ENCODE results near the gene CCDC60.

CCDC60 gene

DNA sequence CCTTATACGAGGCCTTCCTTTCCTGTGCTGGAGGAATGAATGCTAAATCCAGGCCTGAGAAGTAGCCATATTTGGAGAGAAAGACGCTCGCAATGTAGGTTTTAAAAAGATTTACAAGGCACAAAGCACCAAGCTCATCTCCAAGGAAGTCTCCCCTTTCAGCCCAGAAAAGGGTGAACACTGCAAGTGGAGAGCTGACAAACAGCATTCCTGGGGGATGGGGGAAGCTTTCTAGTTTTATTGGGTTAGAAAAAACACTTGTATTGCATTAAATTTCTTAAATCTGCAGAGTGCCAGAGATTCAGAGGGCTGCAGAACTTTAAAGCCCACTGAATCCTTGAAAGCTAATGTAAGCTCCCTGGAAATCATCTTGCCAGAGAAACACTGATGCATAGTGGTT lies 34.6 kb downstream of the CCDC60 start:
- TF ChIP-seq, protein P1, sequence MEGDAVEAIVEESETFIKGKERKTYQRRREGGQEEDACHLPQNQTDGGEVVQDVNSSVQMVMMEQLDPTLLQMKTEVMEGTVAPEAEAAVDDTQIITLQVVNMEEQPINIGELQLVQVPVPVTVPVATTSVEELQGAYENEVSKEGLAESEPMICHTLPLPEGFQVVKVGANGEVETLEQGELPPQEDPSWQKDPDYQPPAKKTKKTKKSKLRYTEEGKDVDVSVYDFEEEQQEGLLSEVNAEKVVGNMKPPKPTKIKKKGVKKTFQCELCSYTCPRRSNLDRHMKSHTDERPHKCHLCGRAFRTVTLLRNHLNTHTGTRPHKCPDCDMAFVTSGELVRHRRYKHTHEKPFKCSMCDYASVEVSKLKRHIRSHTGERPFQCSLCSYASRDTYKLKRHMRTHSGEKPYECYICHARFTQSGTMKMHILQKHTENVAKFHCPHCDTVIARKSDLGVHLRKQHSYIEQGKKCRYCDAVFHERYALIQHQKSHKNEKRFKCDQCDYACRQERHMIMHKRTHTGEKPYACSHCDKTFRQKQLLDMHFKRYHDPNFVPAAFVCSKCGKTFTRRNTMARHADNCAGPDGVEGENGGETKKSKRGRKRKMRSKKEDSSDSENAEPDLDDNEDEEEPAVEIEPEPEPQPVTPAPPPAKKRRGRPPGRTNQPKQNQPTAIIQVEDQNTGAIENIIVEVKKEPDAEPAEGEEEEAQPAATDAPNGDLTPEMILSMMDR (IDR thresholded peaks at IDR 0.05; ENCODE audit: low read depth, low read length): no peak
- H3K4me3 ChIP-seq (ENCODE audit: low read depth, low read length): no peak overlapping the region
- in situ Hi-C loops (cut with HindIII; ENCODE audit: low sequenced_read_pairs): no loop called here
- no peak for DNase-seq (ENCODE audit: low read depth, low spot score)

DNA sequence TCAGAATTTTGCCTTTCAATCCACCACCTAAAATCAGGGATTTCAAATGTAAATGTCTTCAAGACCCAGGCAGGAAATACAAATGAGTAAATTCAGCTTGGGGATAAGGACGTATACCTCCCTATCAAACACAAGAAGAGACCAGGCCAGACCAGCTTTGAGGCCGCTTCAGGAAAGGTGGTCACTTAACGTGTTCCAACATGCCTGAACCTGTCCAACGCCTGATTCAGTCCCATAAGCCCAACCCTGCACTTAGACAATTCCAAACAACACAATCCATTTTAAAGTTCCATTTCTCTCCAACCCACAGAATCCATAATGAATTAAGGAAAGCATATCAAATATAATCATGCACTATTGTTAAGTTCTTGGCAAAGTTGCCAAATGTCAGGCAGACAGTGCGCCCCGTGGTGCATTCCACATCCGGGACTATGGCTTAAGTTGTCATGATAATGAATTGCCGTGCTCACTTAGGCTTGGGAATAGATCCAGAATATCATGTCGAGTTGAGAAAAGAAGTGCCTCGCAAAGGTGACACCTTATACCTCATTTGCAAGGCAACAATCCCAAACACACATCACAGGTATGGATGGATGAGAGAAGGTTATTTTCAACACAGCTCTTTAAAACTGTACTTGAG lies 35.5 kb downstream of the CCDC60 start:
- DNase-seq (ENCODE audit: low read depth, low spot score): no peak
- in situ Hi-C loops (cut with HindIII; ENCODE audit: low sequenced_read_pairs): no loop called here
- TF ChIP-seq, protein P1 (IDR thresholded peaks at IDR 0.05; ENCODE audit: low read depth, low read length): no peak
- no peak overlapping the region for H3K4me3 ChIP-seq (ENCODE audit: low read depth, low read length)

DNA sequence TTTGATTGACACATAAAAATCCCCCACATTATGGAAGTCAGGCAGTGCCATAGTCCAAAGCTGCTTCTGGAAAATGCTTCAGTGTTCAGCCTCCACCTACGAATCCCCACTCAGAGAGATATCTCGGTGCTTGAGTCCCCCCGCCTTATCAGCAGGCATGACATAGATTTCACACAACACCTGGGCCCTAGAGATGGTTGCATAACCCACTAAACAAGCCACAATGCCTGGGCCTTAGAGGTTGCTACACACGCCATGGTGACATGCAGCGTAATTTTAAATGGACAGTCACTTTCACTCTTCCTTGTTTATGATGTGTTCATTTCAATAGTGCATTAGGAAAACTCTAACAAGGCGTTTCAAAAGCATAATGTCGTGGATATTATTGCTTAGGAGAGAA lies 38.0 kb downstream of the CCDC60 start:
- no peak for DNase-seq (ENCODE audit: low read depth, low spot score)
- in situ Hi-C loops (cut with HindIII; ENCODE audit: low sequenced_read_pairs): no loop called here
- H3K4me3 ChIP-seq (ENCODE audit: low read depth, low read length): no peak overlapping the region

DNA sequence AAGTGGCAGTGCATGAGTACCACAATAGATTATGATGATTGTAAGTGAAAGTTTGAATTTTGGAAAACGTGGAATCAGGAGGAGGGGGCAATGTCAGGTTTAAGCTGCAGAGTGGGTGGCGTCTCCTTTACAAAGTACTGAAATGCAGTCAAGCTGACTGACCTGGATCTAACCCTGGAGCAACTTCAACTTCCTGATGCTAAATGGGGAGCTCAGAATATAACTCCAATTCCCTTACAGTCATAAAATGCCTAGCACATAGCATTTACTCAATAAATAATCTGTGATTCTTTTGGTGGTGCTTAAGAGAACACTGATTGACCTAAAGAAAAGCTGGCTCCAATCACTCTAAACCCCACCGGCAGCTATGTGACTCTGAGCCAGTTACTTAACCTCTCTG lies 38.5 kb downstream of the CCDC60 start:
- in situ Hi-C loops (cut with HindIII; ENCODE audit: low sequenced_read_pairs): no loop called here
- TF ChIP-seq, protein P1 (IDR thresholded peaks at IDR 0.05; ENCODE audit: low read depth, low read length): no peak
- no peak for DNase-seq (ENCODE audit: low read depth, low spot score)
- H3K4me3 ChIP-seq (ENCODE audit: low read depth, low read length): no peak overlapping the region

More for the DNA sequence above, 38.0 kb downstream of the CCDC60 start:
- TF ChIP-seq, protein P1 (IDR thresholded peaks at IDR 0.05; ENCODE audit: low read depth, low read length): no peak

DNA sequence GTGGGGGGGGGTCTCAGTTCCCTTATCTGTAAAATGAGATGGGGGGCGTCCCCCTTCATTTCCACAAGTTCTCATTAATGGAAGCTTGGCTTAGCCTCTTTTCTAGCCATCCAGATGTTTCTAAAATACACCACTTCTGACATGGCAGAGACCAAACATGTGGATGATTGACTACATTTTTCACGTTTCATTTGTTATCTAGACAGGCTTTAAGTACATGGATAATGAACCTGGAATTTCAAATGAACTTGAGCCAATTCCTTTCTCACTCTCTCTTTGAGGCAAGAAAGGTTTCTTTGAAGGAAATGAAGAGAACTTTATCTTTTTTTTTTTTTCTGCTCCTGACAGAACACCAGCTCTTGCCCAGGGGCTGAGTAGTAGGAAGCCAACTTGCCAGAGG lies 39.1 kb downstream of the CCDC60 start:
- no peak overlapping the region for H3K4me3 ChIP-seq (ENCODE audit: low read depth, low read length)
- in situ Hi-C loops (cut with HindIII; ENCODE audit: low sequenced_read_pairs): no loop called here
- DNase-seq (ENCODE audit: low read depth, low spot score): no peak
- TF ChIP-seq, protein P1 (IDR thresholded peaks at IDR 0.05; ENCODE audit: low read depth, low read length): no peak

DNA sequence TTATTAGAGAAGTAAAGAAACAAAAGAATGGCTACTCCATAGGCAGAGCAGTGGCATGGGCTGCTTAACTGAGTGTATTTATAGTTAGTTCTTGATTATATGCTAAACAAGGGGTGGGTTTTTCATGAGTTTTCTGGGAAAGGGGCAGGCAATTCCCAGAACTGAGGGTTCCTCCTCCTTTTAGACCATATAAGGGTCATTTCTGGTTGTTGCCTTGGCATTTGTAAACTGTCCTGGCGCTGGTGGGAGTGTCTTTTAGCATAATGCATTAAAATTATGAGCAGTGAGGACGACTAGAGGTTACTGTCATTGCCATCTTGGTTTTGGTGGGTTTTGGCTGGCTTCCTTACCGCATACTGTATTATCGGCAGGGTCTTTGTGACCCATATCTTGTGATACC lies 40.1 kb downstream of the CCDC60 start:
- in situ Hi-C loops (cut with HindIII; ENCODE audit: low sequenced_read_pairs): no loop called here
- no peak overlapping the region for H3K4me3 ChIP-seq (ENCODE audit: low read depth, low read length)
- no peak for DNase-seq (ENCODE audit: low read depth, low spot score)
- TF ChIP-seq, protein P1 (IDR thresholded peaks at IDR 0.05; ENCODE audit: low read depth, low read length): no peak

Data from astrocyte of the spinal cord (primary cell).